ENCODE results near the gene MAP3K8. TPM values are rescaled to one million over a fixed set of nuclear protein-coding genes. Genes with fewer than 3 reads are reported as not detected.

Gene MAP3K8
- total and polyA plus RNA-seq, 2 of the 8 experiments (the other 6 are each of a cell fraction or from before 2014, with no cell fraction given) = 5.6 to 6.0 TPM

DNA sequence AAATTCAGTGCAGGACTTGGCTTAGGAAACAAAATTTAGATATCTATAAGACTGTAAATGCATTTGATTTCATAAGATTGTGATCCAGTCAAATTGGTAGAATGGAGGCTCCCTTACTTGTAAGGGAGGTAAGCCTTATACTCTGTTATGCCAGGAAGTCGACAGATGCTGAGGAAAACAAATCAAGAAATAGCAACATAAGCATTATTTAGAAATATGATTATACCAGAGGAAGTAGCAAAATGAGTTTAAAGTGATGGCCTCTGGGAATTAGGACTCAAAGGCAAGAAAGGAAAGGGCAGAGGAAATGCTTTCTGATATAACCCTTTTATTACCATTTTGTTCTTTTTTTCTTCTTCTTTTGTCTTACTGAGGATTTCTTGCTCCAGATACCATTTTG lies 44.4 kb upstream of the MAP3K8 start:
- Histone ChIP-seq H3K27me3 (replicated peaks in 1 of 4; ENCODE audit: control insufficient read depth in 3 of 4, extremely low read depth in 1 of 4, insufficient read depth in 3 of 4, low read length in 3 of 4) (no peaks in the 10 kb centered on the region), H3K36me3 (ENCODE audit: control insufficient read depth in 2 of 4, insufficient read depth in 4 of 4, low read length in 3 of 4) (no peaks in the 10 kb centered on the region), H2AK5ac (ENCODE audit: low read depth, low read length) (no peak overlapping the region), H3K23me2 (ENCODE audit: low read depth, low read length) (no peaks in the 10 kb centered on the region; the same call in 1 of the 2 replicates), H4K5ac (ENCODE audit: insufficient read length, low read depth, low read length) (no peak overlapping the region), H3K4me1 (replicated peaks in 1 of 4; ENCODE audit: control insufficient read depth in 3 of 4, insufficient read depth in 4 of 4, low read length in 3 of 4) (peaks cover 0 to 2% (median 0%) of the 10 kb centered on the region in 4 experiments; a peak in 2 of 7 replicates), H2BK15ac (ENCODE audit: low read length) (no peak overlapping the region), H4K20me1 (replicated peaks in 1 of 2; ENCODE audit: control insufficient read depth in 1 of 2, insufficient read depth in 2 of 2, low read length in 2 of 2) (no peaks in the 10 kb centered on the region), H3K79me2 (ENCODE audit: control insufficient read depth in 1 of 2, insufficient read depth in 2 of 2, low read length in 2 of 2) (no peaks in the 10 kb centered on the region), H2BK5ac (ENCODE audit: low read depth, low read length) (no peak overlapping the region), H3K4ac (replicated peaks; ENCODE audit: insufficient read length, low read depth, low read length) (no peak overlapping the region), H2BK120ac (replicated peaks; ENCODE audit: low read depth, low read length) (no peak overlapping the region), H2AFZ (ENCODE audit: low read length) (no peak overlapping the region), H3K9ac (replicated peaks in 1 of 4; ENCODE audit: extremely low read depth in 1 of 4, low read depth in 3 of 4, low read length in 3 of 4) (no peak overlapping the region), H3K14ac (ENCODE audit: insufficient read length) (no peak overlapping the region), H2BK20ac (ENCODE audit: low read length) (no peak overlapping the region), H3K27ac (ENCODE audit: low read depth, low read length) (no peak overlapping the region), H3K4me3 (ENCODE audit: extremely low read depth in 1 of 4, insufficient read depth in 2 of 4, low read depth in 3 of 4, low read length in 4 of 4) (no peak overlapping the region), H3K56ac (replicated peaks; ENCODE audit: insufficient read length, low read depth, low read length) (no peak overlapping the region), H3K79me1 (ENCODE audit: low read depth, low read length) (no peaks in the 10 kb centered on the region), H3K4me2 (ENCODE audit: insufficient read depth in 1 of 2, low read depth in 2 of 2, low read length in 2 of 2) (no peak overlapping the region), H4K8ac (ENCODE audit: extremely low read depth, insufficient read depth, low read length) (no peak overlapping the region), H3K18ac (ENCODE audit: extremely low read depth, low read length) (no peak overlapping the region), H4K91ac (replicated peaks; ENCODE audit: insufficient read length, low read length) (no peak overlapping the region), H3K9me3 (ENCODE audit: insufficient read depth in 2 of 2, low read depth in 1 of 2, low read length in 1 of 2) (no peaks in the 10 kb centered on the region), H2BK12ac (ENCODE audit: low read depth, low read length) (no peak overlapping the region), H3K23ac (ENCODE audit: insufficient read length) (no peak overlapping the region)
- 80% methylated on average over 1 of the region's 1 CpG; no CpG with 5 or more reads in 1 of the 2 experiments for WGBS, 2 experiments (ENCODE audit: extremely low coverage in 1 of 2, insufficient coverage in 1 of 2, insufficient read length in 1 of 2, insufficient replicate concordance in 2 of 2, low coverage in 1 of 2, low lambda C conversion rate in 2 of 2, missing lambda C conversion rate in 1 of 2)
- DNase-seq (ENCODE audit: low read depth in 1 of 2, low spot score in 2 of 2) = no peak
- POLR2A ChIA-PET (ENCODE audit: partially characterized antibody) = no interaction called here
- CTCF ChIA-PET (ENCODE audit: partially characterized antibody) = interaction anchor here (0.7 to 11.3 kb wide), 5 partner anchors 23 to 866 kb away, joined by 3 to 129 read pairs (median 4); no protein-coding TSS in a partner anchor
- no peak for FAIRE-seq
- no peak for TF ChIP-seq FOSL1 (IDR thresholded peaks at IDR 0.05; ENCODE audit: insufficient read depth, low read depth, low read length)
- TF ChIP-seq ASH2L (IDR thresholded peaks at IDR 0.05; ENCODE audit: low read length) = no peak
- no peak for TF ChIP-seq CTBP2 (IDR thresholded peaks at IDR 0.05; ENCODE audit: borderline replicate concordance, insufficient read depth, insufficient read length, low read length)
- no peak for TF ChIP-seq CBX5 (IDR thresholded peaks at IDR 0.05; ENCODE audit: low read depth, low read length)
- no peak for TF ChIP-seq YY1 (IDR thresholded peaks at IDR 0.05; ENCODE audit: low read depth, low read length)
- no peak for TF ChIP-seq SIN3A (conservative IDR thresholded peaks at IDR 0.05 in 1 of 2, IDR thresholded peaks at IDR 0.05 in 1 of 2; ENCODE audit: low read depth in 1 of 2, low read length in 2 of 2)
- no peak for TF ChIP-seq RBBP5 (IDR thresholded peaks at IDR 0.05; ENCODE audit: borderline replicate concordance, low read depth, low read length)
- TF ChIP-seq, protein P1, sequence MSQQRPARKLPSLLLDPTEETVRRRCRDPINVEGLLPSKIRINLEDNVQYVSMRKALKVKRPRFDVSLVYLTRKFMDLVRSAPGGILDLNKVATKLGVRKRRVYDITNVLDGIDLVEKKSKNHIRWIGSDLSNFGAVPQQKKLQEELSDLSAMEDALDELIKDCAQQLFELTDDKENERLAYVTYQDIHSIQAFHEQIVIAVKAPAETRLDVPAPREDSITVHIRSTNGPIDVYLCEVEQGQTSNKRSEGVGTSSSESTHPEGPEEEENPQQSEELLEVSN (IDR thresholded peaks at IDR 0.05) = no peak
- TF ChIP-seq EGR1 (IDR thresholded peaks at IDR 0.05; ENCODE audit: borderline replicate concordance, low read depth, low read length) = no peak
- TF ChIP-seq SIRT6 (IDR thresholded peaks at IDR 0.05; ENCODE audit: low read length) = no peak
- TF ChIP-seq TEAD4 (IDR thresholded peaks at IDR 0.05; ENCODE audit: low read depth, low read length) = no peak
- no peak for TF ChIP-seq TAF7 (optimal IDR thresholded peaks at IDR 0.05; ENCODE audit: borderline replicate concordance, low read depth, low read length)
- TF ChIP-seq, protein P2, sequence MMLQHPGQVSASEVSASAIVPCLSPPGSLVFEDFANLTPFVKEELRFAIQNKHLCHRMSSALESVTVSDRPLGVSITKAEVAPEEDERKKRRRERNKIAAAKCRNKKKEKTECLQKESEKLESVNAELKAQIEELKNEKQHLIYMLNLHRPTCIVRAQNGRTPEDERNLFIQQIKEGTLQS (IDR thresholded peaks at IDR 0.05; ENCODE audit: insufficient read depth, low read depth, low read length) = no peak

Data from H1 (cell line).